Measurements from ENCODE around the gene PAX7. TPM values are rescaled to one million over a fixed set of nuclear protein-coding genes. Genes with fewer than 3 reads are reported as not detected.

The PAX7 gene
- total RNA-seq, 2 donors from 2014 or later: not detected

GRCh38 chr1:18632783-18633421 lies 2.3 kb downstream of the PAX7 start:
- no peaks in the 10 kb centered on the region for H3K9me3 ChIP-seq (ENCODE audit: control insufficient read depth, low read length, poor library complexity, severe bottlenecking)
- Mint-ChIP-seq H3K27ac (peak overlapping the region; percentile 72), H3K27me3 (peaks cover 89% of the 10 kb centered on the region), H3K4me1 (peaks cover 24% of the 10 kb centered on the region), H3K4me3 (no peak overlapping the region), H3K36me3 (ENCODE audit: low read depth) (peaks cover 19% of the 10 kb centered on the region)
- ATAC-seq: no peak
- no peak for DNase-seq

GRCh38 chr1:18633422-18634155 lies 2.9 kb downstream of the PAX7 start:
- peak overlapping the region; percentile 72 for H3K27ac Mint-ChIP-seq
- DNase-seq: no peak
- H3K4me1 Mint-ChIP-seq: peaks cover 27% of the 10 kb centered on the region
- H3K4me3 Mint-ChIP-seq: no peak overlapping the region
- H3K9me3 ChIP-seq (ENCODE audit: control insufficient read depth, low read length, poor library complexity, severe bottlenecking): no peaks in the 10 kb centered on the region
- ATAC-seq: no peak
- peaks cover 17% of the 10 kb centered on the region for H3K36me3 Mint-ChIP-seq (ENCODE audit: low read depth)
- peaks cover 89% of the 10 kb centered on the region for H3K27me3 Mint-ChIP-seq

GRCh38 chr1:18634276-18634675 lies 3.6 kb downstream of the PAX7 start:
- Mint-ChIP-seq H3K4me1 (peaks cover 29% of the 10 kb centered on the region), H3K27ac (no peak overlapping the region), H3K4me3 (no peak overlapping the region), H3K36me3 (ENCODE audit: low read depth) (peaks cover 18% of the 10 kb centered on the region), H3K27me3 (peaks cover 89% of the 10 kb centered on the region)
- ATAC-seq: no peak
- DNase-seq: no peak
- no peaks in the 10 kb centered on the region for H3K9me3 ChIP-seq (ENCODE audit: control insufficient read depth, low read length, poor library complexity, severe bottlenecking)

GRCh38 chr1:18635070-18635577 lies 4.5 kb downstream of the PAX7 start:
- no peak for ATAC-seq
- H3K27me3 Mint-ChIP-seq: peaks cover 92% of the 10 kb centered on the region
- DNase-seq: no peak
- peaks cover 25% of the 10 kb centered on the region for H3K36me3 Mint-ChIP-seq (ENCODE audit: low read depth)
- H3K4me3 Mint-ChIP-seq: peak overlapping the region; percentile 55
- H3K27ac Mint-ChIP-seq: no peak overlapping the region
- no peaks in the 10 kb centered on the region for H3K9me3 ChIP-seq (ENCODE audit: control insufficient read depth, low read length, poor library complexity, severe bottlenecking)
- peaks cover 34% of the 10 kb centered on the region for H3K4me1 Mint-ChIP-seq

- Mint-ChIP-seq H3K4me3 (peak overlapping the region; percentile 55), H3K27ac (no peak overlapping the region), H3K4me1 (peaks cover 34% of the 10 kb centered on the region), H3K36me3 (ENCODE audit: low read depth) (peaks cover 27% of the 10 kb centered on the region), H3K27me3 (peaks cover 92% of the 10 kb centered on the region)
- DNase-seq (no peak), ATAC-seq (no peak)
- H3K9me3 ChIP-seq (ENCODE audit: control insufficient read depth, low read length, poor library complexity, severe bottlenecking): no peaks in the 10 kb centered on the region
Measured at GRCh38 chr1:18635891-18636595, 5.4 kb downstream of the PAX7 start.

GRCh38 chr1:18636596-18637508 lies 6.2 kb downstream of the PAX7 start:
- peaks cover 96% of the 10 kb centered on the region for H3K27me3 Mint-ChIP-seq
- DNase-seq (no peak), ATAC-seq (no peak)
- no peak overlapping the region for H3K27ac Mint-ChIP-seq
- H3K4me1 Mint-ChIP-seq: peaks cover 35% of the 10 kb centered on the region
- peak overlapping the region; percentile 21 for H3K4me3 Mint-ChIP-seq
- no peaks in the 10 kb centered on the region for H3K9me3 ChIP-seq (ENCODE audit: control insufficient read depth, low read length, poor library complexity, severe bottlenecking)
- H3K36me3 Mint-ChIP-seq (ENCODE audit: low read depth): peaks cover 27% of the 10 kb centered on the region

- H3K4me1 Mint-ChIP-seq: peaks cover 33% of the 10 kb centered on the region
- H3K27ac Mint-ChIP-seq: no peak overlapping the region
- DNase-seq: no peak
- H3K27me3 Mint-ChIP-seq: peaks cover 96% of the 10 kb centered on the region
- H3K9me3 ChIP-seq (ENCODE audit: control insufficient read depth, low read length, poor library complexity, severe bottlenecking): no peaks in the 10 kb centered on the region
- no peak for ATAC-seq
- peaks cover 28% of the 10 kb centered on the region for H3K36me3 Mint-ChIP-seq (ENCODE audit: low read depth)
- no peak overlapping the region for H3K4me3 Mint-ChIP-seq
Measured at GRCh38 chr1:18637511-18637960, 6.9 kb downstream of the PAX7 start.

GRCh38 chr1:18637962-18638834 lies 7.6 kb downstream of the PAX7 start:
- peaks cover 36% of the 10 kb centered on the region for H3K4me1 Mint-ChIP-seq
- DNase-seq (no peak), ATAC-seq (no peak)
- H3K27me3 Mint-ChIP-seq: peaks cover 95% of the 10 kb centered on the region
- no peak overlapping the region for H3K27ac Mint-ChIP-seq
- H3K36me3 Mint-ChIP-seq (ENCODE audit: low read depth): peaks cover 28% of the 10 kb centered on the region
- no peak overlapping the region for H3K4me3 Mint-ChIP-seq
- H3K9me3 ChIP-seq (ENCODE audit: control insufficient read depth, low read length, poor library complexity, severe bottlenecking): no peaks in the 10 kb centered on the region

- H3K4me1 Mint-ChIP-seq: peaks cover 39% of the 10 kb centered on the region
- H3K27me3 Mint-ChIP-seq: peaks cover 92% of the 10 kb centered on the region
- H3K9me3 ChIP-seq (ENCODE audit: control insufficient read depth, low read length, poor library complexity, severe bottlenecking): no peaks in the 10 kb centered on the region
- ATAC-seq: no peak
- H3K27ac Mint-ChIP-seq: no peak overlapping the region
- H3K36me3 Mint-ChIP-seq (ENCODE audit: low read depth): peaks cover 28% of the 10 kb centered on the region
- no peak overlapping the region for H3K4me3 Mint-ChIP-seq
- DNase-seq: no peak
Measured at GRCh38 chr1:18638835-18639364, 8.3 kb downstream of the PAX7 start.

- Mint-ChIP-seq H3K36me3 (ENCODE audit: low read depth) (peaks cover 28% of the 10 kb centered on the region), H3K4me3 (peak overlapping the region; percentile 19), H3K4me1 (peaks cover 36% of the 10 kb centered on the region), H3K27me3 (peaks cover 92% of the 10 kb centered on the region), H3K27ac (no peak overlapping the region)
- no peaks in the 10 kb centered on the region for H3K9me3 ChIP-seq (ENCODE audit: control insufficient read depth, low read length, poor library complexity, severe bottlenecking)
- ATAC-seq (no peak), DNase-seq (no peak)
Measured at GRCh38 chr1:18639368-18640055, 8.9 kb downstream of the PAX7 start.

- Mint-ChIP-seq H3K36me3 (ENCODE audit: low read depth) (peaks cover 25% of the 10 kb centered on the region), H3K27ac (no peak overlapping the region), H3K4me1 (peaks cover 41% of the 10 kb centered on the region), H3K27me3 (peaks cover 92% of the 10 kb centered on the region), H3K4me3 (no peak overlapping the region)
- ATAC-seq (no peak), DNase-seq (no peak)
- no peaks in the 10 kb centered on the region for H3K9me3 ChIP-seq (ENCODE audit: control insufficient read depth, low read length, poor library complexity, severe bottlenecking)
Measured at GRCh38 chr1:18640228-18641004, 9.8 kb downstream of the PAX7 start.
